ENCODE data around the gene IER3.
"Not testable (repeated sequence)": the region's sequence is repeated elsewhere in the genome, so short reads cannot be mapped to it uniquely, and the experiment has no call there.

IER3 gene

DNA sequence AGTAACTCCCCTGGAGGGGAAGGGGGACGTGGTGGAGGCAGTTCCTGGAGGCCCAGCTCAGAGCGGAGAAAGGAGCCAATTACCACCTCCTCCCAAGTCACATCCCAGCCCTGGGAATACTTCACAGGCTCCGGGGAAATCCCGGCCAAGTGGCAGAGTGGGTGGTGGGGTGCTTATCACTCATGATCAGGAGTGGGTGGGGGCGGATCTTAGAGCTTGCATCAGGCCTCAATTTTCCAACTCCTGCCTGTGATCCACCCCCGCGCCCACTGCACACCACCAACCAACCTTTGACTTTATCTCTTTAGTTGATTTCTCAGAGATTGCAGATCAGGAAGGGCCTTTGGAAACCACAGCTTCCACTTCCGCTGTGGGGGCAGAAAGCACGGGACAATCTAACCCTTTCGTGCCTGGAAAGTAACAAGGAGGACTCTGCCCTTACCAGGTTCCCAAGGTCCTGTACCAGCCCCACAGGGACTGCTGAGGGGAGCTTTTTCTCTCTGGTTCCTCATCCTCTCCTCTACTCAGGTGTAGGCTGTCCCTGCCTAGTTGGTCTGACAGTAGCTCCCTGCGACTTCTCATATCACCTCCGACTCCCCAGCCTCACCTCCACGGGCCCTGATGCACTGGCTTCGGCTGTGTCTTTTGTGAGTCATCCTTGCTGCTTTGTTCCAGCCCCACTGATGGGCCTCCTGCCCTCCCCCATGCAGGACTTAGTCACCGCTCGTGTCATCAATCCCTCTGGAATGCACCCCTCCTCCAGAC, 24.9 kb upstream of the IER3 start:
- DNase-seq (ENCODE audit: low read depth) = no peak
- no peak overlapping the region for H3K4me3 ChIP-seq (ENCODE audit: low read depth, low read length)
- TF ChIP-seq, protein P1, sequence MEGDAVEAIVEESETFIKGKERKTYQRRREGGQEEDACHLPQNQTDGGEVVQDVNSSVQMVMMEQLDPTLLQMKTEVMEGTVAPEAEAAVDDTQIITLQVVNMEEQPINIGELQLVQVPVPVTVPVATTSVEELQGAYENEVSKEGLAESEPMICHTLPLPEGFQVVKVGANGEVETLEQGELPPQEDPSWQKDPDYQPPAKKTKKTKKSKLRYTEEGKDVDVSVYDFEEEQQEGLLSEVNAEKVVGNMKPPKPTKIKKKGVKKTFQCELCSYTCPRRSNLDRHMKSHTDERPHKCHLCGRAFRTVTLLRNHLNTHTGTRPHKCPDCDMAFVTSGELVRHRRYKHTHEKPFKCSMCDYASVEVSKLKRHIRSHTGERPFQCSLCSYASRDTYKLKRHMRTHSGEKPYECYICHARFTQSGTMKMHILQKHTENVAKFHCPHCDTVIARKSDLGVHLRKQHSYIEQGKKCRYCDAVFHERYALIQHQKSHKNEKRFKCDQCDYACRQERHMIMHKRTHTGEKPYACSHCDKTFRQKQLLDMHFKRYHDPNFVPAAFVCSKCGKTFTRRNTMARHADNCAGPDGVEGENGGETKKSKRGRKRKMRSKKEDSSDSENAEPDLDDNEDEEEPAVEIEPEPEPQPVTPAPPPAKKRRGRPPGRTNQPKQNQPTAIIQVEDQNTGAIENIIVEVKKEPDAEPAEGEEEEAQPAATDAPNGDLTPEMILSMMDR (IDR thresholded peaks at IDR 0.05; ENCODE audit: control insufficient read depth, extremely low read depth, insufficient read depth) = no peak

DNA sequence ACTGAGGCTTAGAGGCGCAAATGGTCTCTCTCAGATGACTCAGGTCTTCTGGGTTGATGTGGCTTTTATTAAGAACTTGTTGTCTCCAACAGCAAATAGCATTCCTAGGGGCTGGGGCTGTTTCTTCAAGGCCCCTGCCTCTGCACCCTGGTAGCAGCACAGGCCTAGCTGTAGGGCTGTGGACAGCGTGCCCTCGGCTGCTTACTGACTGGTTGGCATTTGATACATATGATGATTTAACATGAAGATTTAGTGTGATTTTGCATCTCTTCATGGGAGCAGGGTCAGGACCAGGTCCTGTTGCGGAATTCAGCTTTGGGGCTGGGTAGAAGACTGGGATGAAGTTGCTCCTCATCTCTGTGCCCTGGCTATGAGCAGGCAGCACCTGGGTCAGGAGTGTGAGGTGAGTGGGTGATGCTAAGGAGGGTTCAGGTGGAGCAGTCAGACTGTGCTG, 24.3 kb upstream of the IER3 start:
- no peak overlapping the region for H3K4me3 ChIP-seq (ENCODE audit: low read depth, low read length)
- TF ChIP-seq, protein P1 (IDR thresholded peaks at IDR 0.05; ENCODE audit: control insufficient read depth, extremely low read depth, insufficient read depth) = no peak
- no peak for DNase-seq (ENCODE audit: low read depth)

DNA sequence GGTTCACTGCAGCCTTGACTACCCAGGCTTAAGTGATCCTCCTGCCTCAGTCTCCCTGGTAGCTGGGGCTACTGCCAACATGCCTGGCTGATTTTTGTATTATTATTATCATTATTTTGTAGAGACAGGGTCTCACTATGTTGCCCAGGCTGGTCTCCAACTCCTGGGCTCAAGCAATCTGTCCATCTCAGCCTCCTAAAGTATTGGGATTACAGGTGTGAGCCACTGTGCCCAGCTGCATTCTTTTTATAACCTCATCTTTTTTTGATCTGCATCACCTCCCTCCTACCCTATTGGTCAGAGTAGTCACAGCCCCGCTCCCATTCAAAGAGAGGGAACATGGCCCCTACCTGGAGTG, 23.6 kb upstream of the IER3 start:
- H3K4me3 ChIP-seq (ENCODE audit: low read depth, low read length) = no peak overlapping the region
- TF ChIP-seq, protein P1 (IDR thresholded peaks at IDR 0.05; ENCODE audit: control insufficient read depth, extremely low read depth, insufficient read depth) = no peak
- no peak for DNase-seq (ENCODE audit: low read depth)

DNA sequence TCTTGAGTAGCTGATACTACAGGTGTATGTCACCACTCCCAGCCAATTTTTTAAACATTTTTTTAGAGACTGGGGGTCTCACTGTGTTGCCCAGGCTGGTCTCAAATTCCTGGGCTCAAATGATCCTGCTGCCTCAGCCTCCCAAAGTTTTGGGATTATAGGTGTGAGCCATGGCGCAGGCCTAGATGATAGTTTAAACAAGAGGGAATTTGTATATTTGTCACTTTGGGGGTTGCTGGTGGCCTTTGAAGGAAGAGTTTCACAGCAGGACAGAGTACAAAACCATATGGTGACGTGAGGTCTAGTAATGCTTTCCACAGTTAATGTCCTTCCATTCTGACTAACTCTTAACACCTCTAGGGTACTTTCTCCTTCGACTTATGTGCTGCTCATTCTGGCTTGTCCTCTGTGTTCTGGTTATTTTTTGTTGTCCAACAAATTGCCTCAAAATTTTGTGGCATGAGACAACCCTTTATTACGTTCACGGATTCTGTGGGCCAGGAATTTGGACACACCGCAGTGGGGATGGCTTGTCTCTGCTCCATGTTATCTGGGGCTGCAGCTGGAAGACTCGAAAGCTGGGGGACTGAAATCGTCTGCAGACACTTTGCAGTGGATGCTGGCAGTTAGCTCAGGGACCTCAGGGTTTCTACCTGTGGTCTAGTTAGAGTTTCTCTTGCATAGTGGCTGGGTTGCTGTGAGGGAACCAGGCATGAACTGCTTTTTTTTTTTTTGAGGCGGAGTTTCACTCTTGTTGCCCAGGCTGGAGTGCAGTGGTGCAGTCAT, 23.0 kb upstream of the IER3 start:
- no peak overlapping the region for H3K4me3 ChIP-seq (ENCODE audit: low read depth, low read length)
- no peak for DNase-seq (ENCODE audit: low read depth)
- TF ChIP-seq, protein P1 (IDR thresholded peaks at IDR 0.05; ENCODE audit: control insufficient read depth, extremely low read depth, insufficient read depth) = no peak

DNA sequence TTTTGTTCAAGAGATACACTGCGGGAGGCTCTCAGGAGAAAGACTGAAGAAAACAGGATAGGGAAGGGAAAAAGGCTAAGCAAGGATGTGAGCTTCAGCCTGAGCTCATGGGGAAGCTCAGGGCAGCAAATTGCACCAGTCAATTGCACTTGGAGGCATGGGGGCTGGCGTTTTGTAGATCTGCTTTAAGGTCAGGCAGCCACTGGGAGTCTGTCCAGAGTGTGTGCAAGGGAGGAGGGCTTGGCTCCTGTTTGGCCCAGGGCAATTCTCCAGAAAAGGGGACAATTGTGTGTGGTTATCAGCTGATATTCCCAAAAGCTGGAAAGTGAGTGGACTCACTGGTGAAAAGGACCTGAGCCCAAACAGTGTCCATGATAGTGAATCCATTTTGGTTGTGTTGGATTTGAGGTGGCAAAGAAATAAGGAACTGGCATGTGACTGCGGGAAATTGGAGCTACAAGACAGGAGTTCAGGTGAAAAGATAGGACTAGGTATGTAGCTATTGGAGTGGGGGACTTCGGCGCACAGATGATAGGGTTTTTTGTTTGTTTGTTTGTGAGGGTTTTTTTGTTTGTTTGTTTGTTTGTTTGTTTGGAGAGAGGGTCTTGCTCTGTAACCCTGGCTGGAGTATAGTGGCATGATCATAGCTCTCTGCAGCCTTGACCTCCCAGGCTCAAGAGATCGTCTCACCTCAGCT, 22.3 kb upstream of the IER3 start:
- DNase-seq (ENCODE audit: low read depth) = no peak
- TF ChIP-seq, protein P1 (IDR thresholded peaks at IDR 0.05; ENCODE audit: control insufficient read depth, extremely low read depth, insufficient read depth) = no peak
- no peak overlapping the region for H3K4me3 ChIP-seq (ENCODE audit: low read depth, low read length)

DNA sequence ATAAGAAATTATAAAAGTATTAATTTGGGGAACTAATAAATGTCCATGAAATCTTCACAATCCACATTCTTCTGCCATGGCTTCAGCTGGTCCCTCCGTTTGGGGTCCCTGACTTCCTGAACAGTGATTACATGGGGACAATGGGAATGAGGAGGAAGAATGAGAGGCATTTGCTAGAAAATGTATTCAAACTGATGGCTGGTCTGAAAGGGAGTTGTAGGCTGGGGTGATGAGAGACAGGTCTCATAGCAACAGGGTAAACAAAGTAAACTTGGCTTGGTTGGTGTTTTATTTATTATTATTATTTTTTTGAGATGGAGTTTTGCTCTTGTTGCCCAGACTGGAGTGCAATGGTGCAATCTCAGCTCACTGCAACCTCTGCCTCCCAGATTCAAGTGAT, 21.1 kb upstream of the IER3 start:
- DNase-seq (ENCODE audit: low read depth); H3K4me3 ChIP-seq (ENCODE audit: low read depth, low read length): not testable (repeated sequence)

DNA sequence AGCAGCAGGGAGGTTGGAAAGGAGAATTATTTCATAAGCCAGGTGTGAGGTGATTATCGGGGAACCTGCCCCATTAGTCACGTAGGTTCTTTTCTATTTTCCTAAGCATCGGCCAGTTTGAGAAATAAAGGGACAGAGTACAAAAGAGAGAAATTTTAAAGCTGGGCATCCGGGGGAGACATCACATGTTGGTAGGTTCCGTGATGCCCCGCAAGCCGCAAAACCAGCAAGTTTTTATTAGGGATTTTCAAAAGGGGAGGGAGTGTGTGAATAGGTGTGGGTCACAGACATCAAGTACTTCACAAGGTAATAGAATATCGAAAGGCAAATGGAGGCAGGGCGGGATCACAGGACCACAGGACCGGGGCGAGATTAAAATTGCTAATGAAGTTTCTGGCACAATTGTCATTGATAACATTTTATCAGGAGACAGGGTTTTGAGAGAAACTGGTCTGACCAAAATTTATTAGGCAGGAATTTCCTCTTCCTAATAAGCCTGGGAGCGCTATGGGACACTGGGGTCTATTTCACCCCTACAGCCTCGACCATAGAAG, 20.2 kb upstream of the IER3 start:
- not testable (repeated sequence) for DNase-seq (ENCODE audit: low read depth); H3K4me3 ChIP-seq (ENCODE audit: low read depth, low read length)
